ENCODE results near the gene CCDC28A.

- no peak for TF ChIP-seq POLR2A (IDR thresholded peaks at IDR 0.05)
- no peak for TF ChIP-seq CTCF (IDR thresholded peaks at IDR 0.05)
These were observed 30.3 kb downstream of the CCDC28A start for GRCh38 chr6:138803861-138804260.

All from testis (tissue), 2 donors.